Prostate gland (tissue), 2 donors: ENCODE results near the gene AK9. TPM values are rescaled to one million over a fixed set of nuclear protein-coding genes. Genes with fewer than 3 reads are reported as not detected.
"Not testable (repeated sequence)": the region's sequence is repeated elsewhere in the genome, so short reads cannot be mapped to it uniquely, and the experiment has no call there.

Experiments used
- DNase-seq: peaks from one replicate; pipeline ENCODE4 v3.0.0-alpha.2; 2019; ENCODE audit warnings: low spot score
- H3K27ac ChIP-seq, 2 donors: fragments of 200-600 bp; sonication (generic); 2 replicates each; pipeline ENCODE4 v1.5.1; 2017 to 2019
- H3K27me3 ChIP-seq: fragments of 200-600 bp; sonication (generic); replicated peaks from 2 replicates; pipeline ENCODE4 v1.5.1; 2019; ENCODE audit not compliant: insufficient read depth
- H3K36me3 ChIP-seq, 2 donors: fragments of 200-600 bp; sonication (generic); 1 replicate in 1 of 2; 2 replicates in 1 of 2; pipeline versions ENCODE4 v1.5.1 to v1.8.1; 2017 to 2019
- H3K4me1 ChIP-seq: fragments of 200-600 bp; sonication (generic); replicated peaks from 2 replicates; pipeline ENCODE4 v1.5.1; 2019
- H3K4me3 ChIP-seq, 2 donors: fragments of 200-600 bp; sonication (generic); 2 replicates each; pipeline ENCODE4 v1.5.1; 2017 to 2019
- H3K9me3 ChIP-seq: fragments of 200-600 bp; sonication (generic); 2 replicates; pipeline ENCODE4 v1.5.1; 2017
- CTCF ChIP-seq, 4 experiments: fragments of 200-600 bp in 2 of 4; fragments of 450-650 bp in 2 of 4; sonication (generic) in 2 of 4; IDR thresholded peaks; 1 replicate in 3 of 4; 2 replicates in 1 of 4; pipeline ENCODE4 v1.5.1; 2016 to 2019; ENCODE audit warnings: antibody characterized with exemption in 4 of 4, mild to moderate bottlenecking in 2 of 4, moderate library complexity in 2 of 4
- POLR2A ChIP-seq: fragments of 450-650 bp; IDR thresholded peaks from one replicate; pipeline ENCODE4 v1.6.1; 2016; ENCODE audit warnings: antibody characterized with exemption, mild to moderate bottlenecking
- POLR2AphosphoS5 ChIP-seq: sonication (generic); formaldehyde crosslinking; IDR thresholded peaks from one replicate; pipeline ENCODE4 v1.6.1; 2017; ENCODE audit warnings: antibody characterized with exemption
- WGBS: methylation state at CpG from one replicate; pipeline ENCODE4 v1.1.5; 2018; 5-methylcytosine and 5-hydroxymethylcytosine counted together
- intact Hi-C: fragments of 100-400 bp; cut with DNase I; formaldehyde crosslinking; loops from one replicate; pipeline ENCODE4 v1.14.2; 2022
- total RNA-seq, 2 donors: library from RNA; depleted of rRNA; stranded (reverse); fragments of >200 nt; gene quantifications; one replicate each; pipeline ENCODE4 v1.1.0, GENCODE V29; 2016

AK9 gene
- total RNA-seq, 2 donors from 2014 or later = 4.5 to 22.0 TPM

GRCh38 chr6:109527989-109528388 lies 163.0 kb downstream of the AK9 start:
- DNase-seq = no peak
- Histone ChIP-seq H3K27ac (no peak overlapping the region), H3K4me1 (no peaks in the 10 kb centered on the region), H3K36me3 (no peaks in the 10 kb centered on the region), H3K4me3 (no peak overlapping the region), H3K27me3 (no peaks in the 10 kb centered on the region), H3K9me3 (no peaks in the 10 kb centered on the region)
- no peak for TF ChIP-seq POLR2AphosphoS5
- no peak for TF ChIP-seq POLR2A
- TF ChIP-seq CTCF (IDR thresholded peaks at IDR 0.05) = no peak
- intact Hi-C loops = loop anchor here (5.0 kb wide), 1 partner anchor 509 kb away; no protein-coding TSS in a partner anchor
- 90% methylated on average over 3 of the region's 3 CpGs for WGBS

DNA sequence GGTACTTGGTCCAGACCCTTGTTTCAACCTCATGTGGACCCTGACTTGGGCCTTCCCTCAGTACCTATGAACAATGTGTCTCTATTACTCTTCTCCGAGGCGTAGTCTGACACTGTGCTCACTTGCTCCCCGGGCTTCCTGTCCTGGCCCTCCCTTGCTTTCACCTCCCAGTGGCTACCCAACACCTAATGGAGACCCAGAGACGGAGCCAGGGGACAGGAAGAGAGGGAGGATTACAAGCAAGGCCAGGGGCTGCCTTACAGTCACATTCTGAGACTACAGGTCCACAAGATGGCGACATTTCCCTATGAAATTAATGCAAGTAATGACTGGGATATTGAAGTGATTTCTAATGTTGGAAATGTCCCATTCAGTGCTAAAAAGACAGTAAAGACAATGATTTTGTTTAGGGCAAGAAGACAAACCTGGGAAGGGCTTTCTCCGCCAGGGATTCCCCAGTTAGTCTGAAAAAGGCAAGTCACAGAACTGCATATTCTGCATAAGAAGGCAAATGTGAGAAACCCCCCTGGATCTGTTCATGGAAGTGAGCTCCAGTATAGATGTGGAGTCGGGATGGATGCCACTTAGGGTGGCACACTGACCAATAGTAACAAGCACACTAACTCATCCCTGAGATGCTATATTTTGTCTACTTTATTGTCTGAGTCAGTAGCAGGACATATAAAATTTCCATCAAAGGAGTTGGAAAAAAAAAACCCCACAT lies 163.9 kb downstream of the AK9 start:
- peak; percentile 60 for DNase-seq
- peak in 3 of 4 experiments; percentile 42 to 52 (median 44) for TF ChIP-seq CTCF (IDR thresholded peaks at IDR 0.05)
- no peak for TF ChIP-seq POLR2A

DNA sequence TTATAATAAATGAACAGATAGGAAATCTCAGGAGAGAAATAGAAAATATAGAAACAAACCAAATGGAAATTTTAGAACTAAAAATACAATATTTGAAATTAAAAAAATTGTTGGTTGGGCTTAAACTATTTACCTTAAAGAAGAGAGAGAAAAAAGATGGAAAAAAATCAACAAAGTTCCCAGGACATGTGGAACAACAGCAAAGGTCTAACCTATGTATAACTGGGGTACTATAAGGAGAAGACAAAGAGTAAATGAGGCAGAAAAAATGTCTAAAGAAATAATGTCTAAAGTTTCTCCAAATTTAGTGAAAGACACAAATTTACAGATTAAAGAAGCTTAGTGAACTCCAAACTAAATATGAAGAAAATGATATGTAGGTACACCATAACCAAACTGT lies 166.9 kb downstream of the AK9 start:
- Histone ChIP-seq H3K4me3 (no peak overlapping the region), H3K4me1 (no peaks in the 10 kb centered on the region), H3K27me3 (no peaks in the 10 kb centered on the region), H3K9me3 (no peaks in the 10 kb centered on the region), H3K36me3 (no peaks in the 10 kb centered on the region), H3K27ac (no peak overlapping the region)
- DNase-seq = no peak
- TF ChIP-seq POLR2A = no peak
- TF ChIP-seq POLR2AphosphoS5 = no peak
- TF ChIP-seq CTCF (IDR thresholded peaks at IDR 0.05) = no peak
- intact Hi-C loops = no loop called here

More for the DNA sequence above, 163.9 kb downstream of the AK9 start:
- H3K36me3 ChIP-seq = no peaks in the 10 kb centered on the region
- no peaks in the 10 kb centered on the region for H3K4me1 ChIP-seq
- intact Hi-C loops = loop anchor here (5.0 kb wide), 1 partner anchor 510 kb away; no protein-coding TSS in a partner anchor
- no peak overlapping the region for H3K27ac ChIP-seq
- H3K9me3 ChIP-seq = no peaks in the 10 kb centered on the region
- H3K4me3 ChIP-seq = no peak overlapping the region
- WGBS = 59% methylated on average over 7 of the region's 7 CpGs
- no peaks in the 10 kb centered on the region for H3K27me3 ChIP-seq

DNA sequence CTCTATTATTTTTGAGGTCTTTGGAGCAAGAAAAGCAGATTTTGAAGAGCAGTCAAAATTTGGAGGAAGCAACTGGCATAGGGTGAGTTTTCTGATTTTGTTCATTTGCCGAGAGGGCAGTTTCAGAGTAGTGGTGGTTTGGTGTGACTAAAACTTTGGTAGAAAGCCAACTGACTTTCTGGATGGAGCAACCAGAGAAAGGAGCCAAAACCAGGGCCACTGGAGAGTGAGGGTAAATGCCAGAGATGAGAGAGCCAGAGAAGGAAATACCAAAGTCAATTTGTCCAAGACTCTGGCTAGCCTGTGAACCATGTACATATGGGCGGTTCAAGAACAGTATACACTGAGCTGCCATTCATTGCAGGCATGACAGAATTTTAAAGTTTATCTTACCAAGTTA lies 167.5 kb downstream of the AK9 start:
- H3K4me1 ChIP-seq = no peaks in the 10 kb centered on the region
- DNase-seq = no peak
- 95% methylated on average over 2 of the region's 2 CpGs for WGBS
- no peak overlapping the region for H3K27ac ChIP-seq
- H3K27me3 ChIP-seq = no peaks in the 10 kb centered on the region
- TF ChIP-seq POLR2AphosphoS5 (no peak), POLR2A (no peak), CTCF (IDR thresholded peaks at IDR 0.05) (no peak)
- intact Hi-C loops = no loop called here
- no peaks in the 10 kb centered on the region for H3K9me3 ChIP-seq
- H3K36me3 ChIP-seq = no peaks in the 10 kb centered on the region
- H3K4me3 ChIP-seq = no peak overlapping the region

DNA sequence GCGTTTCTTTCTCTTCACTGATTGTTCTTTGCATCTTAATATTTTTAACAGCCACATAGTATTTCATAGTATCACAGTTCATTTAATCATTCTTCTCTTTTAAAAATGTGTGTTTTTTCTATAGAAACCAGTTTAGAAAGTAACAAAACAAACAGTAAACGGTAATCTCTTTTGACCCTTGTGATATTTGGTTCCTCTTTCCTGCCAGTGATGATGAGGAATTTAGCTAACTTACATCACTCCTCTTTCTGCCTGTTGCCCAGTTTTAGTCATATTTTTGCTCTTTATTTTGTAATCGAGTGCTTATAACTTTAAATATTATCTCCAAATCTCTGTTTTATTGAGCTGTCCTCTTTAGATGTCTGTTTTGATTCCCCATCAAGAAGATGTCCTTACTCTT lies 169.9 kb downstream of the AK9 start:
- intact Hi-C loops = no loop called here
- TF ChIP-seq CTCF (IDR thresholded peaks at IDR 0.05) = no peak
- TF ChIP-seq POLR2AphosphoS5 = no peak
- no peak for TF ChIP-seq POLR2A
- no peak for DNase-seq
- no peak overlapping the region for H3K4me3 ChIP-seq
- H3K9me3 ChIP-seq = no peaks in the 10 kb centered on the region
- no peak overlapping the region for H3K27ac ChIP-seq
- WGBS = 71% methylated on average over 3 of the region's 3 CpGs
- H3K36me3 ChIP-seq = no peaks in the 10 kb centered on the region
- H3K4me1 ChIP-seq = no peaks in the 10 kb centered on the region
- no peaks in the 10 kb centered on the region for H3K27me3 ChIP-seq

DNA sequence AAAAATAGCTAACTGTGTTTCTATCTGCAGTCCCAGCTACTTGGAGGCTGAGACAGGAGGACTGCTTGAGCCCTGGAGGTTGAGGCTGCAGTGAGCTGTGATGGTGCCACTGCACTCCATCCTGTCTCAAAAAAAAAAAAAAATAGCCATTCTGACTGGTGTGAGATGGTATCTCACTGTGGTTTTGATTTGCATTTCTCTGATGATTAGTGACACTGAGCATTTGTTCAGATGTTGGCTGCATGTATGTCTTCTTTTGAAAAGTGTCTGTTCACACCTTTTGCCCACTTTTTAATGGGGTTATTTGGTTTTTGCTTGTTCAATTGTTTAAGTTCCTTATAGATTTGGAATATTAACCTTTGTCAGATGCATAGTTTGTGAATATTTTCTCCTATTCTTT lies 171.4 kb downstream of the AK9 start:
- H3K4me1 ChIP-seq, DNase-seq, H3K27ac ChIP-seq, H3K27me3 ChIP-seq, H3K4me3 ChIP-seq, intact Hi-C loops, H3K36me3 ChIP-seq, H3K9me3 ChIP-seq: not testable (repeated sequence)
